HCT116 (cell line): Measurements from ENCODE around the gene FCRL5. TPM values are rescaled to one million over a fixed set of nuclear protein-coding genes. Genes with fewer than 3 reads are reported as not detected.

ENCODE experiments used
- ATAC-seq: fragments of 200-7000 bp; cut with Tn5 transposase; 2 replicates; pipeline ENCODE4 v1.9.1; 2020; ENCODE audit warnings: mild to moderate bottlenecking, moderate library complexity
- BruUV-seq: library from RNA; stranded (reverse); fragments of 400-500 nt; replicated peaks from 2 replicates; lab custom pipeline; 2021; lab: Mats Ljungman, UMichigan
- CTCF ChIA-PET: fragments of 300-600 bp; sonication (Branson Sonifier 250); formaldehyde crosslinking; loops from one replicate; lab custom pipeline; 2021; ENCODE audit warnings: antibody characterized with exemption; lab: Charles Lee
- POLR2A ChIA-PET: fragments of 300-600, 350-600 bp; sonication (Branson Sonifier 250); formaldehyde crosslinking; loops from one replicate; lab custom pipeline; 2021; ENCODE audit warnings: antibody characterized with exemption; lab: Charles Lee
- RAD21 ChIA-PET, 2 experiments: fragments of 300-600 bp; sonication (Branson Sonifier 250); formaldehyde crosslinking; loops; one replicate each; lab custom pipeline; 2023; ENCODE audit warnings: low total read pairs in 2 of 2; ENCODE audit not compliant: uncharacterized antibody in 2 of 2, unreplicated experiment in 2 of 2, low non-redundant PET in 1 of 2; lab: Charles Lee
- DNase-seq: peaks from one replicate; pipeline ENCODE4 v3.0.0-alpha.2; 2010; ENCODE audit warnings: low read depth, low spot score
- H2AFZ ChIP-seq: fragments of 200-600 bp; shearing (Covaris generic), sonication (generic); 2 replicates; pipeline ENCODE4 v1.6.1; 2017; ENCODE audit warnings: low read depth, mixed run types, mixed read lengths, antibody characterized with exemption, low read length; ENCODE audit not compliant: poor library complexity, severe bottlenecking
- H3K27ac ChIP-seq: 2 replicates; pipeline ENCODE4 v1.5.1; 2012; ENCODE audit warnings: low read depth, low read length
- H3K27me3 ChIP-seq: fragments of 200-600 bp; sonication (generic); 2 replicates; pipeline ENCODE4 v1.6.1; 2016; ENCODE audit warnings: mixed run types, low read length, mixed read lengths; ENCODE audit not compliant: insufficient read depth
- H3K36me3 ChIP-seq, 2 experiments: fragments of 200-500 bp in 1 of 2; fragments of 200-600 bp in 1 of 2; sonication (Bioruptor generic) in 1 of 2; sonication (generic) in 1 of 2; 2 replicates each; pipeline versions ENCODE4 v1.5.1 to v1.6.1; 2014 to 2016; ENCODE audit warnings: low read length in 2 of 2, inconsistent platforms in 1 of 2, mixed read lengths in 1 of 2, mixed run types in 1 of 2; ENCODE audit not compliant: insufficient read depth in 2 of 2, control insufficient read depth in 1 of 2
- H3K4me1 ChIP-seq, 2 experiments: fragments of 200-600 bp in 1 of 2; sonication (generic) in 1 of 2; 2 replicates each; pipeline versions ENCODE4 v1.5.1 to v1.6.1; 2012 to 2017; ENCODE audit warnings: low read length in 2 of 2, inconsistent platforms in 1 of 2, mild to moderate bottlenecking in 1 of 2, mixed read lengths in 1 of 2, mixed run types in 1 of 2, moderate library complexity in 1 of 2; ENCODE audit not compliant: insufficient read depth in 2 of 2, control insufficient read depth in 1 of 2
- H3K4me2 ChIP-seq: fragments of 200-600 bp; sonication (generic); 2 replicates; pipeline ENCODE4 v1.6.1; 2017; ENCODE audit warnings: mixed run types, low read length, mixed read lengths
- H3K4me3 ChIP-seq, 2 experiments: fragments of 200-600 bp in 1 of 2; sonication (generic) in 1 of 2; replicated peaks in 1 of 2; 2 replicates each; pipeline ENCODE4 v1.5.1; 2011 to 2016; ENCODE audit warnings: low read length in 2 of 2, control low read depth in 1 of 2, low read depth in 1 of 2, mild to moderate bottlenecking in 1 of 2, mixed read lengths in 1 of 2, mixed run types in 1 of 2
- H3K79me2 ChIP-seq: fragments of 200-600 bp; sonication (generic); 2 replicates; pipeline ENCODE4 v1.6.1; 2017; ENCODE audit warnings: mild to moderate bottlenecking, mixed run types, low read length, moderate library complexity, mixed read lengths; ENCODE audit not compliant: insufficient read depth
- H3K9ac ChIP-seq: fragments of 200-600 bp; sonication (generic); 2 replicates; pipeline ENCODE4 v1.6.1; 2016; ENCODE audit warnings: low read length, mixed read lengths
- H3K9me2 ChIP-seq: fragments of 200-600 bp; sonication (generic), shearing (Covaris generic); 2 replicates; pipeline ENCODE4 v1.6.1; 2017; ENCODE audit warnings: mixed run types, mild to moderate bottlenecking, moderate library complexity; ENCODE audit not compliant: insufficient read depth
- H3K9me3 ChIP-seq, 2 experiments: fragments of 200-500 bp in 1 of 2; fragments of 200-600 bp in 1 of 2; sonication (Bioruptor generic) in 1 of 2; sonication (generic) in 1 of 2; 2 replicates each; pipeline ENCODE4 v1.6.1; 2014 to 2017; ENCODE audit warnings: low read length in 2 of 2, mixed read lengths in 2 of 2, inconsistent platforms in 1 of 2, low read depth in 1 of 2, mild to moderate bottlenecking in 1 of 2, mixed run types in 1 of 2, moderate library complexity in 1 of 2; ENCODE audit not compliant: control insufficient read depth in 1 of 2, insufficient read depth in 1 of 2
- H4K20me1 ChIP-seq: fragments of 200-600 bp; sonication (generic), shearing (Covaris generic); 2 replicates; pipeline ENCODE4 v1.6.1; 2017; ENCODE audit warnings: mixed run types, mild to moderate bottlenecking, moderate library complexity; ENCODE audit not compliant: insufficient read depth
- CEBPB ChIP-seq: IDR thresholded peaks from 2 replicates; pipeline ENCODE4 v1.6.1; 2012; ENCODE audit warnings: low read depth
- CTCF ChIP-seq, 3 experiments: fragments of 200-600 bp in 1 of 3; sonication (generic) in 1 of 3; IDR thresholded peaks in 2 of 3; conservative IDR thresholded peaks in 1 of 3; 2 replicates each; pipeline ENCODE4 v1.5.1; 2012 to 2017; ENCODE audit warnings: low read depth in 2 of 3, low read length in 2 of 3, antibody characterized with exemption in 1 of 3, borderline replicate concordance in 1 of 3, control low read depth in 1 of 3, mild to moderate bottlenecking in 1 of 3, mixed read lengths in 1 of 3, mixed run types in 1 of 3, moderate library complexity in 1 of 3; ENCODE audit not compliant: insufficient read depth in 1 of 3
- ELF1 ChIP-seq: IDR thresholded peaks from 2 replicates; pipeline ENCODE4 v1.6.1; 2012; ENCODE audit warnings: low read depth, borderline replicate concordance
- EZH2 ChIP-seq: fragments of 200-600 bp; sonication (generic); IDR thresholded peaks from 2 replicates; pipeline ENCODE4 v1.6.1; 2017; ENCODE audit warnings: antibody characterized with exemption, mixed run types
- EZH2phosphoT487 ChIP-seq: fragments of 200-600 bp; IDR thresholded peaks from 2 replicates; pipeline ENCODE4 v1.6.1; 2018; ENCODE audit warnings: antibody characterized with exemption, borderline replicate concordance
- FOSL1 ChIP-seq: IDR thresholded peaks from 2 replicates; pipeline ENCODE4 v1.6.1; 2012; ENCODE audit warnings: low read depth
- JUND ChIP-seq: IDR thresholded peaks from 2 replicates; pipeline ENCODE4 v1.6.1; 2012
- MAX ChIP-seq: IDR thresholded peaks from 2 replicates; pipeline ENCODE4 v1.6.1; 2012
- RAD21 ChIP-seq: IDR thresholded peaks from 2 replicates; pipeline ENCODE4 v1.6.1; 2012; ENCODE audit warnings: low read depth, mild to moderate bottlenecking
- SP1 ChIP-seq: IDR thresholded peaks from 2 replicates; pipeline ENCODE4 v1.6.1; 2012; ENCODE audit warnings: low read depth
- SRF ChIP-seq: IDR thresholded peaks from 2 replicates; pipeline ENCODE4 v1.6.1; 2012; ENCODE audit warnings: low read depth
- YY1 ChIP-seq: IDR thresholded peaks from 2 replicates; pipeline ENCODE4 v1.6.1; 2011; ENCODE audit warnings: low read length, low read depth, moderate library complexity, mild to moderate bottlenecking; ENCODE audit not compliant: insufficient replicate concordance; ENCODE audit errors: extremely low read depth
- ZBTB33 ChIP-seq: IDR thresholded peaks from 2 replicates; pipeline ENCODE4 v1.6.1; 2011; ENCODE audit warnings: mild to moderate bottlenecking, low read length, moderate library complexity; ENCODE audit not compliant: insufficient replicate concordance; ENCODE audit errors: extremely low read depth
- ZFX ChIP-seq: fragments of 450-650 bp; IDR thresholded peaks from 2 replicates; pipeline ENCODE4 v1.6.1; 2017
- intact Hi-C: fragments of 100-400 bp; cut with micrococcal nuclease; formaldehyde crosslinking; loops from 2 replicates; pipeline ENCODE4 v1.10.0; 2022
- total RNA-seq: library from RNA; stranded (reverse); gene quantifications from one replicate; pipeline ENCODE4 v1.2.1, GENCODE V29; 2021; ENCODE audit not compliant: unreplicated experiment

The FCRL5 gene
- total RNA-seq, 1 experiment from 2014 or later, result not detected

- DNase-seq (peak; percentile 39), ATAC-seq (peak; percentile 98)
- H3K4me3 ChIP-seq, result no peak overlapping the region
- intact Hi-C loops, result loop anchor here (10.0 kb wide), 1 partner anchor 439 kb away; no protein-coding TSS in a partner anchor
- H3K4me1 ChIP-seq, result no peaks in the 10 kb centered on the region
- CTCF ChIA-PET, result interaction anchor here (0.7 to 1.9 kb wide), 21 partner anchors 10 to 416 kb away, joined by 3 to 14 read pairs (median 3); no protein-coding TSS in a partner anchor
- H2AFZ ChIP-seq, result peak overlapping the region; percentile 44
- no peak for TF ChIP-seq SRF
- TF ChIP-seq RAD21, result peak; percentile 70
- no peak for TF ChIP-seq YY1
- TF ChIP-seq SP1, result no peak
- no peak for TF ChIP-seq EZH2phosphoT487
- no peak for TF ChIP-seq ZBTB33
- TF ChIP-seq MAX, result no peak
- no peak for TF ChIP-seq ELF1
- no peak for TF ChIP-seq JUND
- no peak for TF ChIP-seq ZFX
- peak; percentile 63 to 86 (median 75) for TF ChIP-seq CTCF (IDR thresholded peaks at IDR 0.05 in 2 of 3, conservative IDR thresholded peaks at IDR 0.05 in 1 of 3; ENCODE audit: borderline replicate concordance in 1 of 3, insufficient read depth in 1 of 3, low read depth in 2 of 3, low read length in 2 of 3)
- TF ChIP-seq CEBPB, result no peak
- TF ChIP-seq EZH2, result no peak
- TF ChIP-seq FOSL1, result no peak
- H4K20me1 ChIP-seq, result no peaks in the 10 kb centered on the region
- no peaks in the 10 kb centered on the region for H3K36me3 ChIP-seq
- no peaks in the 10 kb centered on the region for H3K9me2 ChIP-seq
- no peaks in the 10 kb centered on the region for H3K9me3 ChIP-seq
- H3K27ac ChIP-seq, result no peak overlapping the region
- H3K4me2 ChIP-seq, result peak overlapping the region; percentile 14; the same call in 1 of the 2 replicates
- no peaks in the 10 kb centered on the region for H3K79me2 ChIP-seq
- peaks cover 6% of the 10 kb centered on the region for H3K27me3 ChIP-seq
- POLR2A ChIA-PET, result no interaction called here
- no TSS peak for BruUV-seq
- no peak overlapping the region for H3K9ac ChIP-seq
- RAD21 ChIA-PET, result no interaction called here
These were observed 46.6 kb downstream of the FCRL5 start for GRCh38 chr1:157505481-157506272.
